Retinal pigment epithelial cell (primary cell): ENCODE data around the gene CLK4.

Experiments used
- DNase-seq: peaks from one replicate; pipeline ENCODE4 v3.0.0-alpha.2; 2010; ENCODE audit warnings: low read depth
- H3K4me3 ChIP-seq: 2 replicates; pipeline ENCODE4 v1.5.1; 2011; ENCODE audit warnings: mild to moderate bottlenecking, low read length, control low read depth, moderate library complexity
- CTCF ChIP-seq: conservative IDR thresholded peaks from 2 replicates; pipeline ENCODE4 v1.5.1; 2011; ENCODE audit warnings: low read depth, low read length, control low read depth, inconsistent platforms

Gene CLK4

GRCh38 chr5:178581621-178582020 is 45.2 kb downstream of the CLK4 start:
- no peak overlapping the region for H3K4me3 ChIP-seq
- TF ChIP-seq CTCF, result no peak
- no peak for DNase-seq

- TF ChIP-seq CTCF, result no peak
- DNase-seq, result no peak
- H3K4me3 ChIP-seq, result no peak overlapping the region
Observed at GRCh38 chr5:178580271-178580955, 46.4 kb downstream of the CLK4 start.

- TF ChIP-seq CTCF, result no peak
- DNase-seq, result no peak
- no peak overlapping the region for H3K4me3 ChIP-seq
Observed at GRCh38 chr5:178577944-178578343, 48.9 kb downstream of the CLK4 start.

GRCh38 chr5:178577376-178577839 is 49.4 kb downstream of the CLK4 start:
- DNase-seq, result no peak
- no peak for TF ChIP-seq CTCF
- no peak overlapping the region for H3K4me3 ChIP-seq

GRCh38 chr5:178576591-178577351 is 50.1 kb downstream of the CLK4 start:
- no peak overlapping the region for H3K4me3 ChIP-seq
- TF ChIP-seq CTCF, result no peak
- DNase-seq, result no peak

- TF ChIP-seq CTCF, result no peak
- H3K4me3 ChIP-seq, result no peak overlapping the region
- DNase-seq, result no peak
Observed at GRCh38 chr5:178573216-178573615, 53.6 kb downstream of the CLK4 start.

GRCh38 chr5:178572617-178573016 is 54.2 kb downstream of the CLK4 start:
- no peak overlapping the region for H3K4me3 ChIP-seq
- DNase-seq, result no peak
- no peak for TF ChIP-seq CTCF
